Neural cell (in vitro differentiated cells): ENCODE measurements around the gene PLXNA2. TPM values are rescaled to one million over a fixed set of nuclear protein-coding genes. Genes with fewer than 3 reads are reported as not detected.

Source experiments
- H2AFZ ChIP-seq: fragments of 200-600, 300-800 bp; sonication (generic), shearing (Covaris generic); 2 replicates; pipeline ENCODE4 v1.6.0; 2014; ENCODE audit warnings: low read depth, mild to moderate bottlenecking, antibody characterized with exemption, low read length, moderate library complexity
- H3F3A ChIP-seq: fragments of 200-600 bp; shearing (Covaris generic); 2 replicates; pipeline ENCODE4 v1.6.1; 2016; ENCODE audit warnings: mild to moderate bottlenecking, moderate library complexity, mixed read lengths, antibody characterized with exemption, low read length; ENCODE audit not compliant: insufficient read depth, poor library complexity, severe bottlenecking
- H3K27ac ChIP-seq: fragments of 200-600, 300-800 bp; sonication (generic), shearing (Covaris generic); 2 replicates; pipeline ENCODE4 v1.5.1; 2014; ENCODE audit warnings: mild to moderate bottlenecking, low read length, moderate library complexity
- H3K27me3 ChIP-seq: fragments of 300-800, 200-600 bp; sonication (generic), shearing (Covaris generic); 2 replicates; pipeline ENCODE4 v1.6.0; 2014; ENCODE audit warnings: mild to moderate bottlenecking, low read depth, low read length, moderate library complexity; ENCODE audit not compliant: insufficient read depth
- H3K36me3 ChIP-seq: fragments of 300-800, 200-600 bp; sonication (generic), shearing (Covaris generic); 2 replicates; pipeline ENCODE4 v1.5.1; 2014; ENCODE audit warnings: mild to moderate bottlenecking, antibody characterized with exemption, low read length, moderate library complexity; ENCODE audit not compliant: insufficient read depth
- H3K4me2 ChIP-seq: fragments of 300-800, 200-600 bp; sonication (generic), shearing (Covaris generic); 2 replicates; pipeline ENCODE4 v1.6.0; 2014; ENCODE audit warnings: mild to moderate bottlenecking, low read length
- H3K4me3 ChIP-seq: fragments of 300-800, 200-600 bp; sonication (generic), shearing (Covaris generic); 2 replicates; pipeline ENCODE4 v1.5.1; 2014; ENCODE audit warnings: mild to moderate bottlenecking, low read length, moderate library complexity
- H3K79me2 ChIP-seq: fragments of 200-600 bp; shearing (Covaris generic); replicated peaks from 2 replicates; pipeline ENCODE4 v1.6.0; 2014; ENCODE audit warnings: mild to moderate bottlenecking, low read length, moderate library complexity; ENCODE audit not compliant: insufficient read depth
- H3K9ac ChIP-seq: fragments of 300-800, 200-600 bp; sonication (generic), shearing (Covaris generic); 2 replicates; pipeline ENCODE4 v1.6.1; 2016; ENCODE audit warnings: mild to moderate bottlenecking, low read length, mixed read lengths
- H3K9me2 ChIP-seq: fragments of 200-600 bp; shearing (Covaris generic); 2 replicates; pipeline ENCODE4 v1.6.1; 2016; ENCODE audit warnings: mild to moderate bottlenecking, low read length, mixed read lengths; ENCODE audit not compliant: insufficient read depth
- H3K9me3 ChIP-seq: fragments of 200-600, 300-800 bp; sonication (generic), shearing (Covaris generic); 2 replicates; pipeline ENCODE4 v1.6.1; 2016; ENCODE audit warnings: mild to moderate bottlenecking, mixed run types, low read length, moderate library complexity, mixed read lengths
- H4K20me1 ChIP-seq: fragments of 200-600 bp; shearing (Covaris generic); 2 replicates; pipeline ENCODE4 v1.6.1; 2016; ENCODE audit warnings: mild to moderate bottlenecking, mixed run types; ENCODE audit not compliant: insufficient read depth
- CTCF ChIP-seq: fragments of 450-650 bp; IDR thresholded peaks from 2 replicates; pipeline ENCODE4 v1.5.1; 2014; ENCODE audit warnings: antibody characterized with exemption, mild to moderate bottlenecking, moderate library complexity; ENCODE audit not compliant: poor library complexity, severe bottlenecking
- EP300 ChIP-seq: fragments of 450-650 bp; conservative IDR thresholded peaks from 2 replicates; pipeline ENCODE4 v1.6.1; 2014; ENCODE audit warnings: antibody characterized with exemption, mild to moderate bottlenecking, moderate library complexity; ENCODE audit not compliant: poor library complexity, severe bottlenecking
- EZH2 ChIP-seq: fragments of 200-600, 300-800 bp; shearing (Covaris generic), sonication (generic); IDR thresholded peaks from 2 replicates; pipeline ENCODE4 v1.6.1; 2014; ENCODE audit warnings: antibody characterized with exemption, low read length, borderline replicate concordance, mild to moderate bottlenecking; ENCODE audit not compliant: insufficient read depth, poor library complexity, severe bottlenecking
- MXI1 ChIP-seq: fragments of 450-650 bp; conservative IDR thresholded peaks from 2 replicates; pipeline ENCODE4 v1.6.1; 2014; ENCODE audit warnings: antibody characterized with exemption, mild to moderate bottlenecking; ENCODE audit not compliant: poor library complexity, severe bottlenecking
- POLR2AphosphoS5 ChIP-seq: IDR thresholded peaks from 2 replicates; pipeline ENCODE4 v1.6.1; 2012
- RAD21 ChIP-seq: fragments of 450-650 bp; conservative IDR thresholded peaks from 2 replicates; pipeline ENCODE4 v1.6.1; 2014; ENCODE audit warnings: antibody characterized with exemption, mild to moderate bottlenecking, moderate library complexity
- REST ChIP-seq: IDR thresholded peaks from 2 replicates; pipeline ENCODE4 v1.6.1; 2012; ENCODE audit warnings: borderline replicate concordance
- SMC3 ChIP-seq: fragments of 450-650 bp; conservative IDR thresholded peaks from 2 replicates; pipeline ENCODE4 v1.6.1; 2014; ENCODE audit warnings: antibody characterized with exemption, mild to moderate bottlenecking, moderate library complexity; ENCODE audit not compliant: poor library complexity
- TAF1 ChIP-seq: IDR thresholded peaks from 2 replicates; pipeline ENCODE4 v1.6.1; 2012; ENCODE audit warnings: low read depth
- polyA plus RNA-seq: library from polyadenylated mRNA; depleted of rRNA; stranded (reverse); fragments of >200 nt; gene quantifications from 2 replicates; pipeline ENCODE4 v1.2.3, GENCODE V29; 2014

The PLXNA2 gene
- polyA plus RNA-seq, 1 donor from 2014 or later: 30.6 TPM

- Histone ChIP-seq H3F3A (no peaks in the 10 kb centered on the region), H3K27ac (no peak overlapping the region)
Observed at GRCh38 chr1:208142590-208143382, 101.4 kb downstream of the PLXNA2 start.

GRCh38 chr1:208141610-208142192 is 102.5 kb downstream of the PLXNA2 start:
- no peak for TF ChIP-seq EP300
- no peak for TF ChIP-seq TAF1
- no peak for TF ChIP-seq SMC3
- TF ChIP-seq CTCF: no peak
- no peak for TF ChIP-seq POLR2AphosphoS5
- TF ChIP-seq RAD21: no peak
- no peak for TF ChIP-seq EZH2
- no peak for TF ChIP-seq MXI1
- TF ChIP-seq REST: no peak
- H3K27me3 ChIP-seq: no peaks in the 10 kb centered on the region
- H3K4me3 ChIP-seq: no peak overlapping the region
- no peaks in the 10 kb centered on the region for H3K9me3 ChIP-seq
- no peak overlapping the region for H3K4me2 ChIP-seq
- H3K9ac ChIP-seq: no peak overlapping the region
- no peak overlapping the region for H2AFZ ChIP-seq
- no peaks in the 10 kb centered on the region for H4K20me1 ChIP-seq
- H3K9me2 ChIP-seq: no peaks in the 10 kb centered on the region
- H3K27ac ChIP-seq: no peak overlapping the region
- H3K36me3 ChIP-seq: peaks cover 4% of the 10 kb centered on the region
- H3K79me2 ChIP-seq: no peaks in the 10 kb centered on the region
- H3F3A ChIP-seq: no peaks in the 10 kb centered on the region

More at GRCh38 chr1:208142590-208143382, 101.4 kb downstream of the PLXNA2 start:
- Histone ChIP-seq H3K9ac (no peak overlapping the region), H3K27me3 (no peaks in the 10 kb centered on the region), H3K4me3 (no peak overlapping the region), H3K4me2 (no peak overlapping the region), H3K79me2 (no peaks in the 10 kb centered on the region), H3K36me3 (peaks cover 4% of the 10 kb centered on the region), H4K20me1 (no peaks in the 10 kb centered on the region), H3K9me2 (no peaks in the 10 kb centered on the region), H2AFZ (no peak overlapping the region), H3K9me3 (no peaks in the 10 kb centered on the region)
- no peak for TF ChIP-seq CTCF
- no peak for TF ChIP-seq EP300
- TF ChIP-seq EZH2: no peak
